ENCODE data around the gene TMC4. TPM values are rescaled to one million over a fixed set of nuclear protein-coding genes. Genes with fewer than 3 reads are reported as not detected.
A peak's percentile ranks its signal among the peaks of the same experiment; 100 is the strongest.

TMC4 gene
- total RNA-seq, 1 experiment from 2014 or later, result not detected

DNA sequence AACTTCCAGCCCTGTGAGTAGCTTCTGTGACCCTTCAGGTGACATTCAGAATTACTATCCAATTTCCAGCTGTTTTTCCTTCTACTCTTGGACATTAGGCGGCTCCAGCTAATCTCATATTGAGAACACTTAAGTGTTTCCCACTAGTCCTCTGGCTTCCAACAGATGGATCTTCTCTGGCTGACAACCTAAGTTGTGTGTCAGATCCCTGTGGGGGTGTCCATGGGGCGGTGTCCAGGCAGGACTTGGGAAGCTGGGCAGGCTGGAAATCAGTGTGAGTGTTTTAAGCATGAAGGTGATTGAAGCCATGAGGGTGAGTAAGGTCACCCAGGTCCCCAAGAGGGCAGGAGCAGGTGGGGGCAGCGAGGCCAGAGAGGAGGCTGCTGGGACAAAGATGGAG lies 25.3 kb downstream of the TMC4 start:
- in situ Hi-C loops (cut with HindIII; ENCODE audit: low pct_unique_long_range_greater_than_20kb, low sequenced_read_pairs), result no loop called here
- DNase-seq (ENCODE audit: low read depth, low spot score), result no peak

DNA sequence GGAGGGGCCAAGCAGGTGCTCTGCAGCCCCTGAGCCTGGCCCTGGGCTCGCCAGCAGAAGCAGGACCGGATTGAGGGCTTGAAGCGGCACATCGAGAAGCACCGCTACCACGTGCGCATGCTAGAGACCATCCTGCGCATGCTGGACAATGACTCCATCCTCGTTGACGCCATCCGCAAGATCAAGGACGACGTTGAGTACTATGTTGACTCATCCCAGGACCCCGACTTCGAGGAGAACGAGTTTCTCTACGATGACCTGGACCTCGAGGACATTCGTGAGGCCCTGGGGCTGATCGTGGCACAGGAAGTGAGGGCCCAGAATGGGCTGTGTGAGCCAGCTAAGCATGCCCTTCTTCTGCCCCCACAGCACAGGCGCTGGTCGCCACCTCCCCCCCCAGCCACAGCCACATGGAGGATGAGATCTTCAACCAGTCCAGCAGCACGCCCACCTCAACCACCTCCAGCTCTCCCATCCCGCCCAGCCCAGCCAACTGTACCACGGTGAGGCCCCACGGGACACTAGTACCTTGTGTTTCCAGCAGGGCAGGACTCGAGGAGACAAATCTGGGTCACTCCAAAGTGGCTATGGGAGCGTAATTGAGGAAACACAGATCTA lies 27.3 kb downstream of the TMC4 start:
- in situ Hi-C loops (cut with HindIII; ENCODE audit: low pct_unique_long_range_greater_than_20kb, low sequenced_read_pairs), result no loop called here
- no peak for DNase-seq (ENCODE audit: low read depth, low spot score)

DNA sequence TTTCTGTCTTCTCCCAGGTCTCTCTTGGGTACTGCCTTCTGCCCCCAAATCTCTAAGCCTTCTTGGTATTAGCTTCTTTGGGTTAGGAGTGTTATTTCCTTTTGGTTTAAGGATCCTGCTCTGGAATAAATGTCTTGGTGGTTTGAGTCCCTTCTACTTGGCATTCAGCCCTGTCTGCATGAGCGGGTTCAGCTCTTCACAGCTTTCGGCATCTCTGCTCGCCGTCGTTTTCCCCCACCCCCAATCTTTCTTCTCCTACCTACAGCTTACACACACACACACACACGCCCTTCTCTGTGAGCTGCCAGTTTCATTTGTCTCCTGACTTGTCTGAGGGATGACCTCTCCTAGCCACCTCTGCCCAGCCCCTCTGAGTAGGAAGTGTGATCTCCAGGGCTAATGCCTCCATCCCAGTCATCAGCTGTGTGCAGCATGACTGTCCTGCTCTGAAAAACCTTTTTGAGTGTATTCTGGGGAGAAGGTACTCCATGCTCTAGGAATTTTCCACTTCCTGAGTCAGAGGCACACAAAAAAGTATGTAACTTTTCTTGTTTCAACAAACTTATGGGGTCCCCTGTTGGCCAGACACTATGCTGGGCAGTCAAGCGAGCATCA lies 30.7 kb downstream of the TMC4 start:
- in situ Hi-C loops (cut with HindIII; ENCODE audit: low pct_unique_long_range_greater_than_20kb, low sequenced_read_pairs), result no loop called here
- no peak for DNase-seq (ENCODE audit: low read depth, low spot score)

DNA sequence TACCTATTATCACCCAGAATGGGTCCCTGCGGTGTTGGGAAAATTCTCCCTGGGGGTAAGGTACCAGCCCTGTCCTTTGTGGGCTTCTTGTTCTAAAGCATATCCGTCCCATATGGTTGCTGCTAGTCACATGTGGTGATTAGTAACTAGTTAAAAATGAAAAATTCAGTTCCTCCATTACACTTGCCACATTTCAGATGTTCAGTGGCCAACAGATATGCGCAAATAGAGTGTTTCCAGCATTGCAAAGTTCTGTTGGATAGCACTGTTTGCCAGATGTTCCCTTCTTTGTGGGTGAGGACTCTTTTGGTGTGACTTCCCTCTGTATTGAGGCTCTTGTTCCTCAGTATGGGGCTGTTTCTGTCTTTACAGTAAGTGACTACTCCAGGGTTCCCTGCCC lies 31.6 kb downstream of the TMC4 start:
- DNase-seq (ENCODE audit: low read depth, low spot score), result no peak
- in situ Hi-C loops (cut with HindIII; ENCODE audit: low pct_unique_long_range_greater_than_20kb, low sequenced_read_pairs), result no loop called here

DNA sequence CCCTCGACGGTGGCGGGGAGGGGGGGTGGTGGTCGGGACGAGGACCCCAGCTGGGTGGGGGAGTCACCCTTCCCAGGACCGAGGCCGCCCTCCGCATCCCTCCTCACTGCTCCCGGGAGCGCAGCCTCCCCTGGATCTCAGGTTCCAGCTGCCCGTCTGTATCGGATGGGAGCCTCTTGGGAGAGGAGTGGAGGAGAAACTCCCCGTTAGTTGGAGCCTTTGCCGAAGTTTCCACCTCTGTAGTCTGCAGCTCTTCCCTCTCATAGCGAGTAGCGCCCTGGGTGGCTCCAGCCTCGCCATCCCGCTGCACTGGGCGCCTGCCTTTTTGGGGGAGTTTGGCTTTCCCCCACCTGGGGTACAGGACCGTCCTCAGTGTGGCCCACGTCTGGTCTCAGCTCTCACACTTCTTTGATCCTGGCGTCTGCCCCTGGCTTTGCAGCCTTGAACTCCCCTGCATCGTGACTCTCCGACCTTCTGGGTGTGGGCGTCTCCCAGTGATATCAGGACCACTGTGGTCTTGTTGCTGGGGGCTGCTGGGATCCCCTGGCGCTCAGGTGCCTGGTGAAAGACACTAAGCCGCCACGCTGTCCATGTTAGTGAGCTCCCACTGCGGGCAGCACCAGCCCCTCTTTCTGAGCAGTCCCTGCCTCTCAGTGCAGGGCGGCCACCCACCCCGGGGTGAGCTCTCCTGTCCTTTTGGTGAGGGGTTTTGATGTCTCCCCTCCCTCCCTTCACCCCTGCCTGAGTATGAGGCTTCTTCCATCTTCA lies 34.3 kb downstream of the TMC4 start:
- no peak for DNase-seq (ENCODE audit: low read depth, low spot score)
- in situ Hi-C loops (cut with HindIII; ENCODE audit: low pct_unique_long_range_greater_than_20kb, low sequenced_read_pairs), result no loop called here

DNA sequence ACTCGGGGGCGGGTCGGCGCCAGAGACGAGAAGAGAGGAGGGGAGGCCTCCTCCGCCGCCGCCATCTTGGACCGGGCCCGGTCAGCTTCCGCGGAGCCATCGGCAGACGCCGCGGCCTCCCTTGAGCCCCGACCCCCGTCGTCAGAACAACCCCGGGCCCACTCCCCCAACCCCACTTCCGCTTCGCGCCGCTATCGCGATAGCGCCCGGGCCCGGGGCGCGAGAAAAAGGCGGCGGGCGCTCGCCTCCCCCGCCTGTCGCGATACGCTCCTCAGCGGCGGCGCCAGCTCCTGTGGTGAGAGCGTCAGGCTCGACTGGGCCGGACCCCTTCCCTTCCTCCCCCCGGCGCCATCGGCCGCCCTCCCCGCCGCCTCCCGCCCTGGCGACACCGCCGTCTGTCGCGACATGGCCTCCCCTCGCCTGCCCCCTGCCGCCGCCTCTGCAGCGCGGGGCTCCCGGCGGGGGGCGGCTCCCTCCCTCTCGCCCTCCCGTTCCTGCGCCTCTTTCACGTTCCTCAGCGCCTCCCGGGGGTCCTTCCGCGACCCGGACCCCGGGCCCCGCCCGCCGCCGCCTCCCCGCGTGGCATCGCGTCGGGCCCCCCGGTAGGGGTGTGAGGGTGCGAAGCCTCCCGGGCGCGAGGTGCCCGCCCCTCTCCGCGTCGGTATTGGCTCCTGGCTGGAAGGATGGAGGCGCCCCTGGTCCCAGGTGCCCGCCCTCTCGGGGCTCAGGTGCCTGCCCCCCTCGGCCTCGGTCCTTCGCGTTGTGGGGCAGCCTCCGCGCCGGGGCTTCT lies 35.1 kb downstream of the TMC4 start, which contains the start of gene CNOT3:
Gene CNOT3, plus strand, starts transcription at position 64 of the 790 bp plus-strand sequence. CDS start 5,217 bp downstream, outside the sequence.
- in situ Hi-C loops (cut with HindIII; ENCODE audit: low pct_unique_long_range_greater_than_20kb, low sequenced_read_pairs), result no loop called here
- no peak for DNase-seq (ENCODE audit: low read depth, low spot score)

DNA sequence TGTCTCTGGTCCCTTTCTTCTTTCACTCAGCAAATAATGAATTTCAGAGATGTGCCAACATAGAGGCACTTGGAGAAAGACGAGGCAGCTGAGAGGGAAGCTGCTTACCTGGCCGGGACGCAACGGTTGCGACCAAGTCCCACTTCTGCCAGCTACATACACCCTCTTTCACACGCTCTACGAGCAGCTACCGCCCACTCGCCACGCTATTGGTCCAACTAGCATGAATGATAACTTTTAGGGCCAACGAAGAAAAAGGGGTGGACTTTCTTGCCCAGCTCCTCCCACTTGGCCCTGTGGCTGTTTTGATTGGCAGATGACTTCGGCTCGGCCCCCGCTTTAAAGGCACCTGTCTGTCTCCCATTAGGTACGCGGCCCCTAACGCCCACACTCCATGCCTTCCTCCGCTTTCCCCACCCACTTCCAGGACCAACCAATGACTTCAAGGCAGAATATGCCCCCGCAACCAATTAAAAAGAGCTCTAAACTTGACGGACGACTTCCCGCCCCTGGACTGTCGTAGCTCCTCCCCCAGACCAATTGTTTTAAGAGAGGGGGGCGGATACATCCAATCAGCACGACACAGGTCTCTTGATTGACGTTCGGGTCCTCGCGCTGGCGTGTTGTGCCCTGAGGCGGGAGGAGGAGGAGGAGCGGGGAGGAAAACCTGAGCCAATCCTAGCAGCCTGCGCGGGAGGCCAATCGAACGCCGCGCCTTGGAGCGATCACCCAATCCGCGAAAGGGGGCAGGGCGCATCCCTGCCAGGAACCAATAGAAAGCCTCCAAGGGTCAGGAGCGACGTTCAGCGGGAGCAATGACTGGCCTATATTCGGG lies 35.9 kb downstream of the TMC4 start:
- peak; percentile 100 for DNase-seq (ENCODE audit: low read depth, low spot score)
- in situ Hi-C loops (cut with HindIII; ENCODE audit: low pct_unique_long_range_greater_than_20kb, low sequenced_read_pairs), result no loop called here

DNA sequence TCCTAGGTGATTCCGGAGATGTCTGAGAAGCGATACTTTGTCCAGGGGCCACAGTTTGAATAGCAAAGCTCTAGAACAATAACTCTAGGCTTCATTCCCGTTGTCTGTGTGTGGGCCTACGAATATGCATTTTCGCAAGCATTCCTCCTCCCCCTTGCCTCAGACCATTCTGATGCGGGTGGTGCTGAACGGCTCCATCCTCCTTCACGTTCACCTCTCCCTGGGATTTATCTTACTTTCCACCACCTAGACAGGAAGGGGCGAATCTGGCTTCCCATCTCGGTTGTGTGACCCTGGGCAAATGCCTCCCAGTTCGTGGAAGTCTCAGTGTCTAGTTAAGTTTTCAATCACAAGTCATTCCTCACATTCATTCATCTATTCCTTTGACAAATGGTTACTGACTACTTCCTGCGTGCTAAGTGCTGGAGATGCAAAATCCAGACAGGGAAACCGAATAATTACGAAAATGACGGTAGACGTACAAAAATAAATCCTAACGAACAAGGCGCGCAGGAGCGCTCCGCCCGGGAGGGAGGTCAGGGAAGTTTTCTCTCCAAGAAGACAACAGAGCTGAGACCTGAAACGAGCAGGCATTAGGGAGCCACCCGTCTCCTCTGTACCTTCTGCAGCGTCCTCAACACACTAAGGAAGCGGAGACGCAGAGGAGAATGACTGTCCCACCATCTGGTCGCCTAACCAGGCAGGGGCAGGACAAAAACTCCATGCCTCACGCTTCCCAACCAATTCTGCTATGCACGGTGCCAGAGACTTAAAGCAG lies 36.7 kb downstream of the TMC4 start:
- in situ Hi-C loops (cut with HindIII; ENCODE audit: low pct_unique_long_range_greater_than_20kb, low sequenced_read_pairs), result no loop called here
- no peak for DNase-seq (ENCODE audit: low read depth, low spot score)

DNA sequence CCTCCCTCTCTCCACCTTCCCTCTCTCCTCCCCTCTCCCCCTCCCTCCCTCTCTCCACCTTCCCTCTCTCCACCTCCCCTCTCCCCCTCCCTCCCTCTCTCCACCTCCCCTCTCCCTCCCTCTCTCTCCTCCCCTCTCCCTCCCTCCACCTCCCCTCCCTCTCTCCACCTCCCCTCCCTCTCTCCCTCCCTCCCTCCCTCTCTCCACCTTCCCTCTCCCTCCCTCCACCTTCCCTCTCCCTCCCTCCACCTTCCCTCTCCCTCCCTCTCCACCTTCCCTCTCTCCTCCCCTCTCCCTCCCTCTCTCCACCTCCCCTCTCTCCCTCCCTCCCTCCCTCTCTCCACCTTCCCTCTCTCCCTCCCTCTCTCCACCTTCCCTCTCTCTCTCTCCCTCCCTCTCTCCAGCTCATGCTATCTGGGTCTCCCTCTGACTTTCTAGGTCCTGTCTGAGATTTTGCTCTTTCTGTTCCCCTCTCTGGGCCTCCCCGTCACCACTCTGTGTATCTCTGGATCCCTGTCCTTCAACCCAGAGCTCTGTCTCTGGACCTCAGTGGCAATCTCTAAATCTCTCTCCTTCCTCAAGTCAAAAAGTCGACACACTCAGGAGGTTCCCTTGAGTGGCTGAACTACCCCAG lies 38.9 kb downstream of the TMC4 start:
- in situ Hi-C loops (cut with HindIII; ENCODE audit: low pct_unique_long_range_greater_than_20kb, low sequenced_read_pairs), result no loop called here
- no peak for DNase-seq (ENCODE audit: low read depth, low spot score)

DNA sequence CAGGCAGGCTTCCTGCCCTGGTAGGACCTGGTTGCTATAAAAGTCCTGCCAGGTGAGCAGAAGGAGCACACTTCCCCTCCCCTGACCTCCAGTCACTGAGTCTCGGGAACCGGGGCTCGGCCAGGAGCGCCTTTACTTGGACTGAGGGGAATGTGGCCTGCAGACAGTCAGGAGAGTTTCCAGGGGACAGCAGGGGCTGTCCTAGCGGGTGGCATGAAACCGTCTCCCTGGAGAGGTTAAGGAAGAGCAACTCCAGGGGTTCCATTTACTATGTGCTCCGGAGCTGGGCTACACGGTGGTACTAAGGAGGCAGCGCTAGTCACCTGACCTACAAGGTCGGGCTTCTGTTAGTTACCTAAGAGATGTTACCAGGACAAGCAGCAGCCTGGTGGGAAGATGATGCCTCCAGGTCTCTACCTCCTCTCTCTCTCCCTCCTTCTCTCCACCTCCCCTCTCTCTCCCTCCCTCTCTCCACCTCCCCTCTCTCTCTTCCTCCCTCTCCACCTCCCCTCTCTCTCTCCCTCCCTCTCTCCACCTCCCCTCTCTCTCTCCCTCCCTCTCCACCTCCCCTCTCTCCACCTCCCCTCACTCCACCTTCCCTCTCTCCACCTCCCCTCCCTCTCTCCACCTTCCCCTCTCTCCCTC lies 39.5 kb downstream of the TMC4 start:
- in situ Hi-C loops (cut with HindIII; ENCODE audit: low pct_unique_long_range_greater_than_20kb, low sequenced_read_pairs), result no loop called here

DNA sequence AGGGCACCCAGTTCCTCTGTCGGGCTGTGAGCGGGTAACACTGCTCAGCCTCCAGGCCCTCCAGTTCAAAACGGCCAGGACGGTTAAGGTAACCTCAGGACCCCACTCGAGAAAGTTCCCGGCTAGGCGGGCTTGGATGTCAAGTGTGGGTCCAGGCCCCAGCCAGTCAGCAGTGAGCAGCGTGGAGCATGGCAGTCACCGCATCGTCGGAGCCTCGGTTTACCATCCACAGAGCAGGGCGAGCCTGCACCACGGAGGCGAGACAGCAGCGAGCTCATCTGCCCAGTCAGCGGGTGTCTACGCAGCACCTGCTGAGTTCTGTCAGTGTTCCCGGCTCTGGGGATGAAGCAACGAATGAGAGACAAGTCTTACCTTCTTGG lies 43.4 kb downstream of the TMC4 start:
- in situ Hi-C loops (cut with HindIII; ENCODE audit: low pct_unique_long_range_greater_than_20kb, low sequenced_read_pairs), result no loop called here
- no peak for DNase-seq (ENCODE audit: low read depth, low spot score)

More for the DNA sequence above, 39.5 kb downstream of the TMC4 start:
- DNase-seq (ENCODE audit: low read depth, low spot score), result peak; percentile 23

DNA sequence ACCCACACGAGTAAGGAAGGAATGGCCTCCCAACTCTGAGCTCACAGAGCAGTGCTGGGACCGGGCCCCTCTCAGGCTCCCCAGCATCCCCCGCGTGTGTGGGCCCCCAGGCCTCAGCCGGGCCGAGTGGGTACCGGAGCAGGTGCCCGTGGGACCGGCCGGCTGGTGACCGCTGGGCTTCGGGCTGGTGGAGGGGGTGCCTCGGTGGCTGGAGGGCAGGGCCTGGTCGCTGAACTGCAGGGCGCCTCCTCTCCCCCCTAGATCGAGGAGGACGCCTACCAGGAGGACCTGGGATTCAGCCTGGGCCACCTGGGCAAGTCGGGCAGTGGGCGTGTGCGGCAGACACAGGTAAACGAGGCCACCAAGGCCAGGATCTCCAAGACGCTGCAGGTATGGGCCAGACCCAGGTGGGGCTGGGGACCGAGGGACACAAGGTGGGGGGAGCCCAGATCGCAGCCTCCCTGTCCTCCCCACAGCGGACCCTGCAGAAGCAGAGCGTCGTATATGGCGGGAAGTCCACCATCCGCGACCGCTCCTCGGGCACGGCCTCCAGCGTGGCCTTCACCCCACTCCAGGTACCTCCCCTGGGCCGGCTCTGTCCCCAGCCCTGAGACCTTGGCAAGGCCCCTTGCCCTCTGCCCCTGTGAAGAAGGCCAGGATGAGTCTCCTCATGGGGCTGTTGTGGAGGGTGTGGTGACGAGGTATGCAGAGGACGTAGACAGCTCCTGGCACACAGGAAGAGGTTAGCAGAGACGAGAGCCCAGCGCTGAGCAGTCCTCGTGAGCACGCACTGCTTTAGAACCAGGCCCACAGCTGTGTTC lies 44.0 kb downstream of the TMC4 start:
- in situ Hi-C loops (cut with HindIII; ENCODE audit: low pct_unique_long_range_greater_than_20kb, low sequenced_read_pairs), result no loop called here
- no peak for DNase-seq (ENCODE audit: low read depth, low spot score)

DNA sequence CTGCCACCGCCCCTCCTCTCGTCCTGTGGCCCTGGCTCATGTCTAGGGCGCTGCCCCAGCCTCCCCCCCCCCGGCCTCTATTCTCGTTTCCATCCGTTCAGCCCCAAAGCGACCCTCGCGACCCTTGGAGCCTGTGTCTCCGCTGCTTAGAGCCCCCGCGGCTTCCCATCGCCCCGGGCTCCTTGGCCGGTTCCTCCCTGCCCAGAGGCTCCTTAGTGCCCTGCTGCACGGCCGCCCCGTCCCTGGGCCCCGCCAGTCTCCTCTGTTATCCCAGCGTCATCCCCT lies 44.6 kb downstream of the TMC4 start:
- in situ Hi-C loops (cut with HindIII; ENCODE audit: low pct_unique_long_range_greater_than_20kb, low sequenced_read_pairs), result no loop called here
- no peak for DNase-seq (ENCODE audit: low read depth, low spot score)

DNA sequence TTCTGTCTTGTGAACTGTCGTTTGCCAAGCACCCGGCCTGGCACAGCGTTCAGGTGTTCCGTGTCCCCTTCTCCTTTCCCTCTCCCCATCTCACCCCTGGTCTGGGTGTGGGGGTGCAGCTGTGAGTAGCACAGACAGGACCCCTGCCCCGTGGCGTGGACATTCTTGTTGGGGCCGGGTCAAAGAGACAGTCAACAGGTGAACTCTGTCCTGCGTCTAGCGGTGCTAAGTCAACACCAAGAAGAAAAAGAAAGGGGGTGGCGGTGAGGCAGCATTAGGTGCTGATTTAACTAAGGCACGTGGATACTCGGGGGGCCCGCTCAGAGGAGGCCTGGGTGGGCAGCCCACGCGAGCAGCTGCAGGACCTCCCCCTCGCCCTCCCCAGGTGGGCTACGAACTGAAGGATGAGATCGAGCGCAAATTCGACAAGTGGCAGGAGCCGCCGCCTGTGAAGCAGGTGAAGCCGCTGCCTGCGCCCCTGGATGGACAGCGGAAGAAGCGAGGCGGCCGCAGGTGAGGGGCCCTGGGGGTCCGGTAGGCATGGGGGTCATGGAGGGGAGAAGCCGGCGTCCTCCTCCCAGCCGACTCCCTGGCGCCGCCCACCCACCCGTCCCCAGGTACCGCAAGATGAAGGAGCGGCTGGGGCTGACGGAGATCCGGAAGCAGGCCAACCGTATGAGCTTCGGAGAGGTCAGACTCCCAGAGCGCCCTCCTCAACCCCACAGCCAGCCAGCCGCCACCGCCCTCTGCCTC lies 45.1 kb downstream of the TMC4 start:
- no peak for DNase-seq (ENCODE audit: low read depth, low spot score)
- in situ Hi-C loops (cut with HindIII; ENCODE audit: low pct_unique_long_range_greater_than_20kb, low sequenced_read_pairs), result no loop called here

DNA sequence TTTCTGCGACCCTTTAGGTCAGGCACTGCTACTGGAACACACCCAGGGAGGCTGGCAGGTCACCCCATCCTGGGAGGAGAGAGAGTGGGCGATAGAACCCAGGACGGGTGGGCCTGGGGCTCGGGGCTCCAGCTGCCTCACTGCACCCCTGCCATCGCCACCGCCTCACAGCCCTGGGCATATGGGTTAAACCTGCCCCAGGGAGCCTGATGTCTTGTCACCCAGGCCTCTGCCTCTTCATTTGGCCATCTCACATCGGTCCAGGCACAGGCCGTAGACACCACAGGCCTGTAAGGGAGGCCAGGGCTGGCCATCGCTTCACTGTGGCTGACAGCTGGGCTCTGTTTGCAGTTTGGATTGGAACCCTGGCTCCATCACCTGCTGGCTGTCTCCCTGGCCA lies 47.2 kb downstream of the TMC4 start:
- DNase-seq (ENCODE audit: low read depth, low spot score), result no peak
- in situ Hi-C loops (cut with HindIII; ENCODE audit: low pct_unique_long_range_greater_than_20kb, low sequenced_read_pairs), result no loop called here

Measured in SK-MEL-5 (cell line).